GM06990 (cell line): ENCODE measurements around the gene NSMCE3.

Source experiments
- DNase-seq: peaks from one replicate; pipeline ENCODE4 v3.0.0-alpha.2; 2011; ENCODE audit not compliant: insufficient read length; ENCODE audit errors: extremely low read depth
- H3K27me3 ChIP-seq: replicated peaks from 2 replicates; pipeline ENCODE4 v1.6.0; 2011; ENCODE audit warnings: low read length; ENCODE audit not compliant: control insufficient read depth, insufficient read depth
- H3K36me3 ChIP-seq: 2 replicates; pipeline ENCODE4 v1.5.1; 2011; ENCODE audit warnings: low read length; ENCODE audit not compliant: control insufficient read depth, insufficient read depth
- H3K4me3 ChIP-seq: replicated peaks from 2 replicates; pipeline ENCODE4 v1.5.1; 2011; ENCODE audit warnings: low read depth, mild to moderate bottlenecking, control low read depth, low read length
- CTCF ChIP-seq: IDR thresholded peaks from 2 replicates; pipeline ENCODE4 v1.5.1; 2011; ENCODE audit warnings: low read length, control low read depth, mild to moderate bottlenecking, inconsistent platforms; ENCODE audit not compliant: insufficient read depth, poor library complexity, severe bottlenecking

NSMCE3 gene

DNA sequence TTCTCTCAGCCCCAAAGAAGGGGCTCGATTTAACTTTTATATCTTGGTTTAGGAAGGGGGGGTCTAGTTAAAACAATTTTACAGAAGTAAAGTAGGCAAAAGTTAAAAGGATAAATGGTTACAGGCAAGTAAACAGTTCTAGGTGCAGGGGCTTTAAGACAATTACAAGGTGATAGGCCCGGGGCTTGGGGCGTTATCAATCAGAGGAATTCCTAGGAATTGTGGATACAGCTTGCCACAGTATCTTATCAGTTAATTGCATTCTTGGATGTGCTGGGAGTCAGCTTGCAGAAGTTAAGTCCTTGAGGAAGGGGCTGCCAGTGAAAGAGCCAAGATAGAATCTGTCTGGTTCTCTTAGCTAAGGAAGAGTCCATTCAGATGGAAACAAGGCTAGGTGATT is 52.7 kb downstream of the NSMCE3 start:
- no peak overlapping the region for H3K4me3 ChIP-seq
- no peaks in the 10 kb centered on the region for H3K27me3 ChIP-seq
- H3K36me3 ChIP-seq: no peaks in the 10 kb centered on the region
- DNase-seq: no peak
- TF ChIP-seq CTCF: no peak
